Naive thymus-derived CD4-positive, alpha-beta T cell (primary cell): ENCODE results near the gene PGLYRP1. TPM values are rescaled to one million over a fixed set of nuclear protein-coding genes. Genes with fewer than 3 reads are reported as not detected.

Experiments used
- ATAC-seq: fragments of 150-1000 bp; cut with Tn5 transposase; 2 replicates; pipeline ENCODE4 v1.10.0; 2021; ENCODE audit warnings: mild to moderate bottlenecking, moderate library complexity
- CTCF ChIA-PET: fragments of 350-600 bp; sonication (Branson Sonifier 250); formaldehyde crosslinking; loops from one replicate; lab custom pipeline; 2021; ENCODE audit warnings: antibody characterized with exemption; lab: Charles Lee
- POLR2A ChIA-PET: fragments of 350-600 bp; sonication (Branson Sonifier 250); formaldehyde crosslinking; loops from one replicate; lab custom pipeline; 2021; ENCODE audit warnings: antibody characterized with exemption, inconsistent platforms; lab: Charles Lee
- DNase-seq, 9 donors: peaks; one replicate each; pipeline versions ENCODE4 v3.0.0 to v3.0.0-alpha.2; 2020 to 2022; ENCODE audit warnings: mixed read lengths in 1 of 9
- H3K27ac ChIP-seq: one replicate; pipeline ENCODE4 v1.7.0; 2013; ENCODE audit warnings: mild to moderate bottlenecking, low read depth, low read length, moderate library complexity
- H3K27me3 ChIP-seq, 2 donors: one replicate each; pipeline ENCODE4 v1.7.0; 2013; ENCODE audit warnings: low read length in 2 of 2, mild to moderate bottlenecking in 2 of 2, moderate library complexity in 2 of 2; ENCODE audit not compliant: control insufficient read depth in 2 of 2, insufficient read depth in 2 of 2
- H3K36me3 ChIP-seq, 3 experiments: 1 replicate in 2 of 3; 2 replicates in 1 of 3; pipeline ENCODE4 v1.7.0; 2013; ENCODE audit warnings: low read length in 3 of 3, mild to moderate bottlenecking in 3 of 3, moderate library complexity in 1 of 3; ENCODE audit not compliant: insufficient read depth in 3 of 3, control insufficient read depth in 2 of 3
- H3K4me1 ChIP-seq, 2 donors: one replicate each; pipeline ENCODE4 v1.7.0; 2013; ENCODE audit warnings: low read length in 2 of 2, mild to moderate bottlenecking in 2 of 2, moderate library complexity in 1 of 2; ENCODE audit not compliant: control insufficient read depth in 2 of 2, insufficient read depth in 2 of 2
- H3K4me3 ChIP-seq: 2 replicates; pipeline ENCODE4 v1.7.0; 2013; ENCODE audit warnings: mild to moderate bottlenecking, low read length
- H3K9me3 ChIP-seq, 3 experiments: 1 replicate in 2 of 3; 2 replicates in 1 of 3; pipeline ENCODE4 v1.7.0; 2013; ENCODE audit warnings: low read length in 3 of 3; ENCODE audit not compliant: control insufficient read depth in 2 of 3
- H3K27ac Mint-ChIP-seq, 9 donors: one replicate each; pipeline ENCODE4 v1.8.0; 2020 to 2022; ENCODE audit warnings: mixed read lengths in 9 of 9, mild to moderate bottlenecking in 8 of 9, moderate library complexity in 5 of 9, inconsistent platforms in 2 of 9
- H3K27me3 Mint-ChIP-seq, 5 donors: one replicate each; pipeline ENCODE4 v1.8.0; 2021 to 2022; ENCODE audit warnings: mixed read lengths in 5 of 5, mild to moderate bottlenecking in 1 of 5
- H3K36me3 Mint-ChIP-seq, 5 donors: one replicate each; pipeline ENCODE4 v1.8.0; 2020 to 2022; ENCODE audit warnings: mixed read lengths in 5 of 5, mild to moderate bottlenecking in 3 of 5, inconsistent platforms in 1 of 5
- H3K4me1 Mint-ChIP-seq, 7 donors: one replicate each; pipeline ENCODE4 v1.8.0; 2020 to 2022; ENCODE audit warnings: mixed read lengths in 7 of 7, mild to moderate bottlenecking in 3 of 7, inconsistent platforms in 1 of 7
- H3K4me3 Mint-ChIP-seq, 10 donors: one replicate each; pipeline ENCODE4 v1.8.0; 2020 to 2022; ENCODE audit warnings: mild to moderate bottlenecking in 10 of 10, mixed read lengths in 10 of 10, moderate library complexity in 6 of 10, inconsistent platforms in 2 of 10
- H3K9me3 Mint-ChIP-seq, 11 donors: one replicate each; pipeline ENCODE4 v1.8.0; 2020 to 2022; ENCODE audit warnings: mixed read lengths in 11 of 11, mild to moderate bottlenecking in 4 of 11, inconsistent platforms in 1 of 11, moderate library complexity in 1 of 11
- intact Hi-C, 2 donors: fragments of 100-400 bp; cut with micrococcal nuclease; formaldehyde crosslinking; loops; one replicate each; pipeline ENCODE4 v1.15.1; 2023
- polyA plus RNA-seq, 2 donors: library from polyadenylated mRNA; unstranded; fragments of 300-500 nt; fragmentation: Illumina TruSeq; gene quantifications; one replicate each; pipeline ENCODE4 v1.2.3, GENCODE V29; 2021
- total RNA-seq, 6 experiments: library from RNA in 5 of 6; stranded (reverse) in 5 of 6; gene quantifications; 1 replicate in 5 of 6; 2 replicates in 1 of 6; pipeline ENCODE4 v1.2.3 and lab custom pipeline; 2021 to 2026

Gene PGLYRP1
- total and polyA plus RNA-seq, 7 experiments from 2014 or later: not detected

DNA sequence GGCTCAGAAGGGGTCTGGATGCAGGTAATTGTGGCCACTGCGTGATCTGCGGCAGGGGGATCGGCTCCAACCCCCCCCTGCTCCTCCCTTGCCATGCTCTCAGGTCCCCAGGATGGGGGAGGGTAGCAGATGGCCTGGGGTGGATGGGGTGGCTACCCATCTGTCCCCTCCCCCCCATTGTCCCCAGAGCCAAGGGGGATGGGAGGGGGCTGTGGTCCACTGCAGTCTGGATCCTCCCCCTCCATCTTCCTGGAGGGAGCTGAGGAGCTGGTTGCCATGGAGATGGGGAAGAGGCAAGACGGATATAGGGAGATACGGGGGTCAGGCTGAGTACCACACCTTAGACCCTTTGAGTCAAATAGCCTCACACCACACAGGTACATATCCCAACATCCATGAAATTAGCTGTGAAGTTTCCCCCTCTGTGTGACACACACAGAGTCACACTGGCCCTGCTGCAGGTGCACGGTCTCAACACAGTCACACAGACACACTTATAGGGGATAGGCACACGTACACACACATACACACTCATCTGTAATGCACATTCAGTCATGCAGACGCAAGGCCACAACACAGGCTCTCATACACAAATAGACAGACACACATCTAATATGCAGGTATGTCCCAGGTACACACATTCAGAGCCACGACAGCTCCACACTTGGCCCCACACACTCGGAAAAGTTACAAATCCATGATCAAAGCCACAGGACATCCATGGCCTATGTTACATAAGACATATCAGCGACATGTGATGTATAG is 47.4 kb downstream of the PGLYRP1 start:
- H3K4me1 ChIP-seq: peaks cover 11 to 12% of the 10 kb centered on the region in 2 donors
- DNase-seq: no peak
- POLR2A ChIA-PET: no interaction called here

DNA sequence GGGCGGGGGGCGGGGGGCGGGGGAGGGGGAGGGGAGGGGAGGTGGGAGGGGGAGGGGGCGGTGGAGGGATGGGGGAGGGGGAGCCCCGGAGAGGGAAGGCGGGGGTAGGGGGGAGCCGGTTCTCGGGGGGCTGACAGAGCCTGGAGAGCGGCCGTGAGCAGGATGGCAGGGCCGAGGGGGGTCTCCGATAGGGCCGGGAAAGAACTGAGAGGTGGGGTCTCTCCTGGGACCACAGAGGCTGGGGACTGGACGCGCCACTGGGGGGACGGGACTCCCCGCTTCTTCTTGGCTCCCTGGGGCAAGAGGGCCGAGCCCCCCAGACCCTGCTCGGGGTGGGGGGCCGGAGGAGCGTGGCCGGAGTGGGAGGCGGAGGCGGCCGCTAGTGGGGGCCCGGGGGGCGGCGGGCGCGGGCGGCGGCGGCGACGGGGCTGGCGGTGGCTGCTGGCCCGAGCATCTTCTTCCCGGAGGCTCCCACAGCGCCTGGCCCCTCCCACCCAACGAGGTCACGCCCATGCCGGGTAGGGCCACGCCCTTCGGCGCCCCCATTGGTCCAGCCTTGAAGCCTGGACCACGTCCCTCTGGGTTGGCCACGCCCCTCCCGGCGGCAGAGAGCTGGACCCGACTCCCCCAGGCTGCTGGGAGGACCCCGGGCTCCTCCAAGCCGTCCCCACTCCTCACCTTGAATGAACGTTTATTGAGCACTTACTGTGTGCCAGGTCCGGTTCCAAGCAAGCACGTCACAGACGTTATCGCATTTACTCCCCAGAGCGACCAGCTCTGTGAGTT is 49.1 kb downstream of the PGLYRP1 start, which contains the start of gene NOVA2:
Gene NOVA2, minus strand, starts transcription at position 313 of the 786 bp plus-strand sequence. CDS start 514 bp downstream, outside the sequence.
- peaks cover 0 to 11% of the 10 kb centered on the region in 2 donors for H3K27me3 ChIP-seq
- H3K27me3 Mint-ChIP-seq: peaks cover 66 to 81% (median 77%) of the 10 kb centered on the region in 5 donors

More for the DNA sequence above, 47.4 kb downstream of the PGLYRP1 start:
- peaks cover 18 to 26% (median 21%) of the 10 kb centered on the region in 7 donors for H3K4me1 Mint-ChIP-seq
- no peak for ATAC-seq
- no peak overlapping the region for H3K4me3 ChIP-seq
- H3K36me3 Mint-ChIP-seq: peaks cover 0 to 9% (median 2%) of the 10 kb centered on the region in 5 donors
- CTCF ChIA-PET: no interaction called here
- intact Hi-C loops: loop anchor here in 1 of 2 donors (2.0 kb wide), 1 partner anchor 19 kb away; the partner anchor contains the start of gene CCDC61
- H3K27ac ChIP-seq: no peak overlapping the region
- H3K27ac Mint-ChIP-seq: no peak overlapping the region
- peaks cover 52 to 72% (median 60%) of the 10 kb centered on the region in 5 donors for H3K27me3 Mint-ChIP-seq
- H3K4me3 Mint-ChIP-seq: no peak overlapping the region
- H3K9me3 Mint-ChIP-seq: peaks cover 0 to 2% (median 0%) of the 10 kb centered on the region in 11 donors
- peaks cover 0 to 11% of the 10 kb centered on the region in 2 donors for H3K27me3 ChIP-seq
- H3K36me3 ChIP-seq: no peaks in the 10 kb centered on the region
- no peaks in the 10 kb centered on the region for H3K9me3 ChIP-seq

DNA sequence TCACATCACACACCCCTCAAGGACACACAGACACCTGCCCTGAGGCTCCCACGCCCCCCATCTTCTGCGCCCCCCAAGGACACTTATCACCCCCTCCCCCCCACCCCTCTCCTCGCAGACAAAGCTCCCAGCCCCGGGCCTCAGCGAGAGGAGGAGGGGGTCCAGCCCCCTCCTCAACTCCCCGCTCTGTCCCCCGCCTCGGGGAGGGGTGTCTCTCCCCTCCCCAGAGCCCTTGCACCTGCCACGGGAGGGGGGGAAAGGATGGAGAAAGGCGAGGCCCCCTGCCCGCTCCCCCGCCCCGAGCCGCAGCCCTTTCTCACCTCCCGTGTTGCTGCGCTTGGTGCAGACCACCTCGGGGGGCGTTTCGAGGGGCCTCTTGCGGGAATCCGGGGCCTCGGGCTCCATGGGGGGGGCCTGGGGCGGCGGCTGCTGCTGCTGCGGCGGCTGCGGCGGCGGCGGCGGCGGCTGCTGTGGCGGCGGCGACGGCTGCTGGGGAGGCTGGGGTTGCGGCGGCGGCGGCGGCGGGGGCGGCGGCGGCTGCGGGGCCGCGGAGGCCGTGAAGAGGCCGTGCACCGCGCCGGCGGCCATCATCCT is 49.8 kb downstream of the PGLYRP1 start:
- ATAC-seq: no peak
- no peak overlapping the region for H3K27ac Mint-ChIP-seq
- peaks cover 18 to 26% (median 21%) of the 10 kb centered on the region in 7 donors for H3K4me1 Mint-ChIP-seq
- peaks cover 11 to 12% of the 10 kb centered on the region in 2 donors for H3K4me1 ChIP-seq
- no peak overlapping the region for H3K27ac ChIP-seq
- H3K36me3 Mint-ChIP-seq: peaks cover 0 to 9% (median 2%) of the 10 kb centered on the region in 5 donors
- peaks cover 0 to 11% of the 10 kb centered on the region in 2 donors for H3K27me3 ChIP-seq
- no peak for DNase-seq
- intact Hi-C loops: no loop called here
- H3K4me3 ChIP-seq: no peak overlapping the region
- H3K9me3 ChIP-seq: no peaks in the 10 kb centered on the region
- ChIA-PET CTCF (no interaction called here), POLR2A (no interaction called here)
- H3K9me3 Mint-ChIP-seq: peaks cover 0 to 3% (median 0%) of the 10 kb centered on the region in 11 donors
- H3K36me3 ChIP-seq: no peaks in the 10 kb centered on the region
- peaks cover 73 to 82% (median 81%) of the 10 kb centered on the region in 5 donors for H3K27me3 Mint-ChIP-seq
- peak overlapping the region in 7 of 10 donors; percentile 5 to 80 (median 58) for H3K4me3 Mint-ChIP-seq

More for the DNA sequence above, 49.1 kb downstream of the PGLYRP1 start, which contains the start of gene NOVA2:
- ChIA-PET CTCF (no interaction called here), POLR2A (no interaction called here)
- H3K4me3 ChIP-seq: no peak within 1 kb of the TSS
- H3K4me3 Mint-ChIP-seq: peak within 1 kb of the TSS in 9 of 10 donors; percentile 42 to 80 (median 62)
- H3K36me3 ChIP-seq: no peaks in the 10 kb centered on the region
- H3K4me1 Mint-ChIP-seq: peaks cover 18 to 26% (median 21%) of the 10 kb centered on the region in 7 donors
- no peaks in the 10 kb centered on the region for H3K9me3 ChIP-seq
- peak within 1 kb of the TSS in 1 of 9 donors; percentile 89 for H3K27ac Mint-ChIP-seq
- H3K27ac ChIP-seq: no peak within 1 kb of the TSS
- DNase-seq (peak in 1 of 9 donors; percentile 62), ATAC-seq (peak; percentile 28)
- peaks cover 11 to 12% of the 10 kb centered on the region in 2 donors for H3K4me1 ChIP-seq
- peaks cover 0 to 3% (median 0%) of the 10 kb centered on the region in 11 donors for H3K9me3 Mint-ChIP-seq
- intact Hi-C loops: loop anchor here in 1 of 2 donors (2.0 kb wide), 1 partner anchor 21 kb away; the partner anchor contains the start of gene CCDC61
- peaks cover 0 to 9% (median 2%) of the 10 kb centered on the region in 5 donors for H3K36me3 Mint-ChIP-seq

DNA sequence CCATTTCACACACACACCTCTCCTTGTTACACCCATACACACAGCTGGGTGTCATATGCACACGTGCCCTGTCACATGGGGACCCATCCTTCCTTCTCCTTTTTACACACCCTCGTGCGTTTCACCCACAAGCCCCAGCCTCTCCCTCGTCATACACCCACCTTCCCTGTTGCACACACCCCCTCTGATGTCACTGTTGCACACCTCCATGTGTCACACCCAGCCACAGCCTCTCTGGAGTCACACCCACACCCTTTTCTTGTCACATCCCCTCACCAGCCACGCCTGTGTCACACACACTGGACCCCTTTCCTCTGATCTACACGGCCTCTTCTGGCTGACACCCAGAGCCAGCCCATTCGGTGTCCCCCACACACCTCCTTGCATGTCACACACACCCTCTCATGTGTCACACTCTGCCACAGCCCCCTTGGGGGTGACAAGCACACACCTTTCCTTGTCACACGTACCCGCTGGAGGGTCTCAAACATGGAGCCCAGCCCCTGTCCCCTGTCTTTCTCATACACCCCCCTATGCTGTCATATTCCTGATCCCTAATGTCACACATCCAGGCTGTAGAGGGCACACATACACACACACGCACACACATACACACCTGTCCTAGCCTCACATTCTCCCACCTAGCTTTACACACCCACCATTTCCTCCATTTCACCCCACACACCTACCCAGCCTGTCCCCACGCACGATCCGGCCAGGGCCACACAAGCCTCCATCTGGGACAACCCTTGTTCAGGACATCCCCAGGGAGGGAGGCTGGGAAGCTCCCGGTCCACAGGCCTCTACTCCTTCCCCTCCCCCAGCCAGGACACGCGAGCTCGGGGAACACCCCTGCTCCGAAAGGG is 50.5 kb downstream of the PGLYRP1 start:
- peak; percentile 82 for ATAC-seq
- POLR2A ChIA-PET: no interaction called here

DNA sequence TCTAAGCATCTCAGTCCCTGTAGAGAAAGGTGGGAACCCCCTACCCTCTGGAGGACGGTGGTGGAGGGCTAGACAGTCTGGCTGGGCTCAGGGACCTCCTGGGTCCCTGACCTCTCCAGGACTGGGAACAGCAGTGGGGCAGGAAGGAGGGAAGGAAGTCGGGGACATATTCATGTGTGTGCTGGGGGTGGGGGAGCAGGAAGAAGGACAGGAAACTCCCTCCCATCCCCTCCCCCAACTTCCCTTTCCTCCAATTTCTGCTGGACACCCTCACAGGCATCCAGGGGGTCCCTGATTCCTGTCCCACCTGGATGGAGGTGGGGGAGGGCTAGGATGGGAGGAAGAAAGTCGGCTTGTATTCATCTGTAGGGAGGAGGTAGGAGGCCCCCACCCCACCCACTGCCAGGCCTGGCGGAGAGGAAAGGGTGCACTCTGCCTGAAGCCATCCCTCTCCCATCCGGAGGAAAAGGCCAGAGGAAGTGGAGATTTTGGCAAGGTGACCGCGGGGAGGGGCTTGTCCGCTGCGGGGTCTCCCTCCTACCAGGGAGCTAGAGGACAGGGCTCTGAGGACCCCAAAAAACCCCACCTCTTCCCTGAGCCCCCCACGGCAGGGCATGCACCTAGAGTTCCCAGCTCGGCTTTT is 51.5 kb downstream of the PGLYRP1 start:
- Mint-ChIP-seq H3K4me3 (peak overlapping the region in 6 of 10 donors; percentile 2 to 80 (median 51)), H3K9me3 (peaks cover 0 to 3% (median 0%) of the 10 kb centered on the region in 11 donors), H3K27ac (no peak overlapping the region), H3K36me3 (peaks cover 0 to 9% (median 2%) of the 10 kb centered on the region in 5 donors), H3K4me1 (peaks cover 18 to 26% (median 21%) of the 10 kb centered on the region in 7 donors), H3K27me3 (peaks cover 73 to 76% (median 74%) of the 10 kb centered on the region in 5 donors)
- no peak for DNase-seq
- CTCF ChIA-PET: interaction anchor here (0.9 kb wide), 1 partner anchor 14 kb away, joined by 3 read pairs; no protein-coding TSS in a partner anchor
- H3K9me3 ChIP-seq: no peaks in the 10 kb centered on the region
- H3K36me3 ChIP-seq: no peaks in the 10 kb centered on the region
- no peak overlapping the region for H3K27ac ChIP-seq
- ATAC-seq: no peak
- POLR2A ChIA-PET: no interaction called here
- H3K27me3 ChIP-seq: peaks cover 0 to 11% of the 10 kb centered on the region in 2 donors
- intact Hi-C loops: no loop called here
- peaks cover 11 to 12% of the 10 kb centered on the region in 2 donors for H3K4me1 ChIP-seq
- H3K4me3 ChIP-seq: no peak overlapping the region

More for the DNA sequence above, 50.5 kb downstream of the PGLYRP1 start:
- peaks cover 0 to 3% (median 0%) of the 10 kb centered on the region in 11 donors for H3K9me3 Mint-ChIP-seq
- peaks cover 76 to 81% (median 80%) of the 10 kb centered on the region in 5 donors for H3K27me3 Mint-ChIP-seq
- H3K4me3 Mint-ChIP-seq: peak overlapping the region; percentile 5 to 80 (median 52)
- CTCF ChIA-PET: interaction anchor here (0.9 kb wide), 1 partner anchor 15 kb away, joined by 3 read pairs; no protein-coding TSS in a partner anchor
- Histone ChIP-seq H3K27ac (no peak overlapping the region), H3K4me1 (peaks cover 11 to 12% of the 10 kb centered on the region in 2 donors), H3K9me3 (no peaks in the 10 kb centered on the region), H3K36me3 (no peaks in the 10 kb centered on the region), H3K4me3 (no peak overlapping the region), H3K27me3 (peaks cover 0 to 11% of the 10 kb centered on the region in 2 donors)
- intact Hi-C loops: no loop called here
- DNase-seq: peak in 7 of 9 donors; percentile 32 to 75 (median 39)
- H3K36me3 Mint-ChIP-seq: peaks cover 0 to 9% (median 2%) of the 10 kb centered on the region in 5 donors
- peak overlapping the region in 4 of 9 donors; percentile 11 to 89 (median 56) for H3K27ac Mint-ChIP-seq
- H3K4me1 Mint-ChIP-seq: peaks cover 18 to 26% (median 21%) of the 10 kb centered on the region in 7 donors
